ENCODE data around the gene CHD2. TPM values are rescaled to one million over a fixed set of nuclear protein-coding genes. Genes with fewer than 3 reads are reported as not detected.

Gene CHD2
- total RNA-seq, 1 experiment from 2014 or later, result 81.8 TPM

- no peak for TF ChIP-seq TCF7L2 (IDR thresholded peaks at IDR 0.05; ENCODE audit: low read depth, low read length)
- TF ChIP-seq, protein P1, sequence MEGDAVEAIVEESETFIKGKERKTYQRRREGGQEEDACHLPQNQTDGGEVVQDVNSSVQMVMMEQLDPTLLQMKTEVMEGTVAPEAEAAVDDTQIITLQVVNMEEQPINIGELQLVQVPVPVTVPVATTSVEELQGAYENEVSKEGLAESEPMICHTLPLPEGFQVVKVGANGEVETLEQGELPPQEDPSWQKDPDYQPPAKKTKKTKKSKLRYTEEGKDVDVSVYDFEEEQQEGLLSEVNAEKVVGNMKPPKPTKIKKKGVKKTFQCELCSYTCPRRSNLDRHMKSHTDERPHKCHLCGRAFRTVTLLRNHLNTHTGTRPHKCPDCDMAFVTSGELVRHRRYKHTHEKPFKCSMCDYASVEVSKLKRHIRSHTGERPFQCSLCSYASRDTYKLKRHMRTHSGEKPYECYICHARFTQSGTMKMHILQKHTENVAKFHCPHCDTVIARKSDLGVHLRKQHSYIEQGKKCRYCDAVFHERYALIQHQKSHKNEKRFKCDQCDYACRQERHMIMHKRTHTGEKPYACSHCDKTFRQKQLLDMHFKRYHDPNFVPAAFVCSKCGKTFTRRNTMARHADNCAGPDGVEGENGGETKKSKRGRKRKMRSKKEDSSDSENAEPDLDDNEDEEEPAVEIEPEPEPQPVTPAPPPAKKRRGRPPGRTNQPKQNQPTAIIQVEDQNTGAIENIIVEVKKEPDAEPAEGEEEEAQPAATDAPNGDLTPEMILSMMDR (IDR thresholded peaks at IDR 0.05), result no peak
- TF ChIP-seq SIN3A (IDR thresholded peaks at IDR 0.05; ENCODE audit: borderline replicate concordance, insufficient read depth, low read depth, low read length), result no peak
- no peak for TF ChIP-seq REST (IDR thresholded peaks at IDR 0.05; ENCODE audit: insufficient read depth in 1 of 2, low read depth in 2 of 2, low read length in 1 of 2)
- TF ChIP-seq POLR2AphosphoS5 (IDR thresholded peaks at IDR 0.05; ENCODE audit: low read depth, low read length), result no peak
- CTCF ChIA-PET, result no interaction called here
- POLR2A ChIA-PET, result no interaction called here
- H3K4me1 ChIP-seq (ENCODE audit: control insufficient read depth, insufficient read depth, low read length), result no peaks in the 10 kb centered on the region
- no peak overlapping the region for H3K27ac ChIP-seq (ENCODE audit: low read length)
- in situ Hi-C loops (cut with HindIII; ENCODE audit: low pct_unique_long_range_greater_than_20kb, low sequenced_read_pairs) (no loop called here), intact Hi-C loops (cut with micrococcal nuclease; ENCODE audit: unreplicated experiment) (no loop called here)
- no peaks in the 10 kb centered on the region for H3K27me3 ChIP-seq (ENCODE audit: control insufficient read depth, insufficient read depth, low read length)
- H3K36me3 ChIP-seq (ENCODE audit: control insufficient read depth, insufficient read depth, low read length), result no peaks in the 10 kb centered on the region
- DNase-seq (ENCODE audit: low read depth, low spot score) (no peak), ATAC-seq (no peak)
- no peaks in the 10 kb centered on the region for H3K9me3 ChIP-seq (ENCODE audit: control insufficient read depth, insufficient read depth, low read depth, low read length)
- no TSS peak for BruUV-seq (replicated peaks)
- H3K4me3 ChIP-seq (ENCODE audit: low read depth in 2 of 2, low read length in 2 of 2), result no peak overlapping the region
Observed at GRCh38 chr15:93048426-93048721, 148.2 kb downstream of the CHD2 start.

DNA sequence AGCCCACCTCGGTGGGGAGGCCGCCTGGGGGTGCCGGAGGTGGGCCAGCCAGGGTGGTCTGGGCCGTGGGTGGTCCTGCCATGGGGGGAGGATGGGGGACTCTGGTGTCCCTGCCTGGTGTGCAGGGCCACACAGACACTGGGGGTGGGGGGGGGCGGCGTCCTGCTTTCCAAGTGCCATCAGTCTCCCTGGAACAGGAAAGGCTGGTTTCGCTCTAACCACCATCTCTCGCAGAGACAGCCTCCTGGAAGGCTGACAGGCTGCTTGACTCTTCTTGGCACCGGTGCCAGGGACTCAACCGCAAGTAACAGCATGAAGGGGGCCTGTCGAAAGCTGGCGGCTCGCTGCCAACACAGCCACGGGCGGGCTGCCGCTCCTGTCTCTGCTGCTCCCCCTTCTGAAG, 148.6 kb downstream of the CHD2 start:
- ChIA-PET POLR2A (no interaction called here), CTCF (no interaction called here)
- intact Hi-C loops (cut with micrococcal nuclease; ENCODE audit: unreplicated experiment) (no loop called here), in situ Hi-C loops (cut with HindIII; ENCODE audit: low pct_unique_long_range_greater_than_20kb, low sequenced_read_pairs) (no loop called here)
- no peak for ATAC-seq
- no peak overlapping the region for H3K27ac ChIP-seq (ENCODE audit: low read length)
- no peaks in the 10 kb centered on the region for H3K27me3 ChIP-seq (ENCODE audit: control insufficient read depth, insufficient read depth, low read length)
- H3K36me3 ChIP-seq (ENCODE audit: control insufficient read depth, insufficient read depth, low read length), result no peaks in the 10 kb centered on the region
- no peaks in the 10 kb centered on the region for H3K4me1 ChIP-seq (ENCODE audit: control insufficient read depth, insufficient read depth, low read length)
- TF ChIP-seq TCF7L2 (IDR thresholded peaks at IDR 0.05; ENCODE audit: low read depth, low read length) (no peak), SIN3A (IDR thresholded peaks at IDR 0.05; ENCODE audit: borderline replicate concordance, insufficient read depth, low read depth, low read length) (no peak), REST (IDR thresholded peaks at IDR 0.05; ENCODE audit: insufficient read depth in 1 of 2, low read depth in 2 of 2, low read length in 1 of 2) (no peak), POLR2AphosphoS5 (IDR thresholded peaks at IDR 0.05; ENCODE audit: low read depth, low read length) (no peak)
- TF ChIP-seq, protein P1 (IDR thresholded peaks at IDR 0.05), result no peak
- no peaks in the 10 kb centered on the region for H3K9me3 ChIP-seq (ENCODE audit: control insufficient read depth, insufficient read depth, low read depth, low read length)
- no peak overlapping the region for H3K4me3 ChIP-seq (ENCODE audit: low read depth in 2 of 2, low read length in 2 of 2)
- no TSS peak for BruUV-seq (replicated peaks)
- DNase-seq (ENCODE audit: low read depth, low spot score), result no peak
